Measurements from ENCODE around the gene PCDHB5. TPM values are rescaled to one million over a fixed set of nuclear protein-coding genes. Genes with fewer than 3 reads are reported as not detected.

PCDHB5 gene
- total and polyA plus RNA-seq, 9 of the 15 experiments (the other 6 are each of a cell fraction or from before 2014, with no cell fraction given): not detected

DNA sequence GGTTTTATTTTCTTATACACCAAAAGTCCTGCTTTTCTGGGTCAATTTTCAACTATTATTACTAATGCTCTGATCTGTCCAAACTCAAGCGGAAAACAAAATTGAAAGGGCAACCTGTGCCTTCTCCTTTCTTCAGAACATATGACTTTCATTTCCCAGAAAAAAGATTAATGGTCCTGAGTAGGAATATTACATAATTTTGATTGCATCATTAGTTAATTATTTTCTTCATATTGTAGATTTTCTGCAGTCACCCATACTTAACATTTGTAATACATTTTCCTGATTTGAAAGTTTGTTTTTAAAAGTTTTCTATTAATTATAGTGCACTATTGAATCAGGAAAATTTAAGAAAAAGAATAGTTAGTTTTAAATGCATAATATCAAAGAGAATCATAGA, 40.9 kb downstream of the PCDHB5 start (continued):
- TF ChIP-seq PBX2 (CRISPR knock-in tag; IDR thresholded peaks at IDR 0.05; ENCODE audit: low read depth) (no peak), PBX2 (tag; conservative IDR thresholded peaks at IDR 0.05; ENCODE audit: low read depth) (no peak), FOXA3 (CRISPR knock-in tag; conservative IDR thresholded peaks at IDR 0.05 in 1 of 2, IDR thresholded peaks at IDR 0.05 in 1 of 2) (no peak), SP1 (CRISPR knock-in tag; IDR thresholded peaks at IDR 0.05) (no peak), CBX3 (IDR thresholded peaks at IDR 0.05; ENCODE audit: borderline replicate concordance in 1 of 2, low read length in 2 of 2) (no peak), CEBPG (CRISPR knock-in tag; IDR thresholded peaks at IDR 0.05) (no peak), CEBPG (tag; conservative IDR thresholded peaks at IDR 0.05 in 1 of 2, IDR thresholded peaks at IDR 0.05 in 1 of 2) (peak; percentile 59 to 85), ATF3 (IDR thresholded peaks at IDR 0.05) (peak; percentile 50; the same call in 1 of the 2 replicates), ATF3 (CRISPR knock-in tag; conservative IDR thresholded peaks at IDR 0.05) (no peak)
- TF ChIP-seq, protein P1, sequence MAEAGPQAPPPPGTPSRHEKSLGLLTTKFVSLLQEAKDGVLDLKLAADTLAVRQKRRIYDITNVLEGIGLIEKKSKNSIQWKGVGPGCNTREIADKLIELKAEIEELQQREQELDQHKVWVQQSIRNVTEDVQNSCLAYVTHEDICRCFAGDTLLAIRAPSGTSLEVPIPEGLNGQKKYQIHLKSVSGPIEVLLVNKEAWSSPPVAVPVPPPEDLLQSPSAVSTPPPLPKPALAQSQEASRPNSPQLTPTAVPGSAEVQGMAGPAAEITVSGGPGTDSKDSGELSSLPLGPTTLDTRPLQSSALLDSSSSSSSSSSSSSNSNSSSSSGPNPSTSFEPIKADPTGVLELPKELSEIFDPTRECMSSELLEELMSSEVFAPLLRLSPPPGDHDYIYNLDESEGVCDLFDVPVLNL (CRISPR knock-in tag; IDR thresholded peaks at IDR 0.05; ENCODE audit: low read depth): no peak
